ENCODE measurements around the gene KCTD2. TPM values are rescaled to one million over a fixed set of nuclear protein-coding genes. Genes with fewer than 3 reads are reported as not detected.

The KCTD2 gene
- total RNA-seq, 1 experiment from 2014 or later, result 27.8 TPM

DNA sequence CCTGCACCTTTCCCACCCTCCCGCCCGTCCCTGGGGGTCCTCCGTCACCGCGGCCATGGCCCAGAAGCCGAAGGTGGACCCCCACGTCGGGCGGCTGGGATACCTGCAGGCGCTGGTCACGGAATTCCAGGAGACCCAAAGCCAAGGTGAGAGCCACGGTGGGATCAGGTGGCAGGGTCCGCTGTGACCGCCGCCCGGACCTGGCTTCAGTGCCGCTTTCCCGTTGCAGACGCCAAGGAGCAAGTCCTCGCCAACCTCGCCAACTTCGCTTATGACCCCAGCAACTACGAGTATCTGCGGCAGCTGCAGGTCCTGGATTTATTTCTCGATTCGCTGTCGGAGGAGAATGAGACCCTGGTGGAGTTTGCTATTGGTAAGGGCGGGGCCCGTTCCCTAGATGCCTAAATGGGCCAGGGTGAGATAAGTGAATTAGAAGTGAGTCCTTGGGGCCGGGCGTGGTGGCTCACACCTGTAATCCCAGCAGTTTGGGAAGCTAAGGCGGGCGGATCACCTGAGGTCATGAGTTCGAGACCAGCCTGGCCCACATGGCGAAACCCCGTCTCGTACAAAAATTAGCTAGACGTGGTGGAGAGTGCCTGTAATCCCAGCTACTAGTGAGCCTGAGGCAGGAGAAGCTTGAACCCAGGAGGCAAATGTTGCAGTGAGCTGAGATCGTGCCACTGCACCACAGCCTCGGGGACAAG lies 63.4 kb downstream of the KCTD2 start:
- DNase-seq (ENCODE audit: low spot score), result no peak
- in situ Hi-C loops (cut with HindIII; ENCODE audit: low sequenced_read_pairs), result no loop called here

DNA sequence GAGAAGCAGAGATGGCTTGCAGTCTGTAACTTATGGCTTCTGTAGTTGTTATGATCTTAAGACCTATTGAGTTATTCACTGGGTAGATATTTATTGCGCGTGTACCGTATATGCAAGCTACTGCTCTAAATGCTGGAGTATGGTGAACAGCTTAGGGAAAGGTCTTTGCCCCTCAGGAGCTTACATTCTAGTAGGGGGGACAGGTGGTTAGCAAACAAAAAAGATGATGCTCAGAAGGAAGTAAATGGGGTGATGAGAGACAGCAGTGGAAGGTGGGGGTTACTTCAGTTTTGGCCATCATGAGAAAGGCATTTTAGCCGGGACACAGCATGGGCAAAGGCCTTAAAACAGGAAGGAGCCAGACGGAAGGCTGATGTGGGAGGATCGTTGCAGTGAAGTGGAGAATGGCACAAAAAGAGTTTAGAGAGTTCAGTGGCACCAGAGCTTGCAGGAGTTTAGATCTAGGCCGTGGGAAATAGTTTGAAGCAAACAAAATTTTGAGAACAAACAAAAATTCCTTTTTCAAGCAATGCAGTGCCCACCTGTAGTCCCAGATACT lies 64.8 kb downstream of the KCTD2 start:
- in situ Hi-C loops (cut with HindIII; ENCODE audit: low sequenced_read_pairs), result no loop called here

DNA sequence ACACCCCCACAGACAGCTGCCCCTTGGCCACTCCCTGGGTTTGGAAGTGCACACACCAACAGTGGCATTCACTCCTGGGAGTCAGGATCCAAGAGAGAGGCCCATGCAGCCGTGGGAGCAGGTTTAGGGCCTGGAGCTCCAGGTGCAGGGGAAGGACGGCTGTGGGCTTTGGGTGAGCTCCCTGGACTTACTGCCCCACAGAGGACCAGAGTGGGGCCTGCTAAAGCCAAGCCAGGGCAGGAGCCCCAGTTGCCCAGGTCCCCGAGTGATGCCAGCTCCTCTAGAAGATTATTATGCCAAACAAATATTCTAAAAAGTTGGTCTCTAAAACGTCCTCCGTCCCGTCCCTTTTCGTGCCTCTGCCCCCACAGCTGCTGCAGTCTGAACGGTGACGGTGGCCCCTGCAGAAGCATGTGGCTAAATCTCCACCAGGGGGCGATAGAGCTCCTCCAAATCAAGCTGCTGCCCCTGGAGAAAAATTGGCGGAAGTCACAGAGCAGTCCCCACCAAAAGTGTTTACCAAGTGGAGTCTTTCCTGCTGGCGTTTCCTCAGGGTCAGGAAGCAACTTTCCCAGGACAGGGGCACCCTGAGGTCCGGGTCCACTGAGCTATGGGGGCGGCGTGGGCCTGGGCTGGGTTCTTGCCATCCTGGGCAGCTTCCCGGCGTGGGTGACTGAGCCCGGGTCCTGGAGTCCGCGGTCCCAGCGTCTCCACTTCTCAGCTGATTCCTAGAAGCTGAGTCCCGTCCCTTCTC lies 67.0 kb downstream of the KCTD2 start:
- DNase-seq (ENCODE audit: low spot score), result peak; percentile 95
- in situ Hi-C loops (cut with HindIII; ENCODE audit: low sequenced_read_pairs), result no loop called here

More for the DNA sequence above, 64.8 kb downstream of the KCTD2 start:
- no peak for DNase-seq (ENCODE audit: low spot score)

DNA sequence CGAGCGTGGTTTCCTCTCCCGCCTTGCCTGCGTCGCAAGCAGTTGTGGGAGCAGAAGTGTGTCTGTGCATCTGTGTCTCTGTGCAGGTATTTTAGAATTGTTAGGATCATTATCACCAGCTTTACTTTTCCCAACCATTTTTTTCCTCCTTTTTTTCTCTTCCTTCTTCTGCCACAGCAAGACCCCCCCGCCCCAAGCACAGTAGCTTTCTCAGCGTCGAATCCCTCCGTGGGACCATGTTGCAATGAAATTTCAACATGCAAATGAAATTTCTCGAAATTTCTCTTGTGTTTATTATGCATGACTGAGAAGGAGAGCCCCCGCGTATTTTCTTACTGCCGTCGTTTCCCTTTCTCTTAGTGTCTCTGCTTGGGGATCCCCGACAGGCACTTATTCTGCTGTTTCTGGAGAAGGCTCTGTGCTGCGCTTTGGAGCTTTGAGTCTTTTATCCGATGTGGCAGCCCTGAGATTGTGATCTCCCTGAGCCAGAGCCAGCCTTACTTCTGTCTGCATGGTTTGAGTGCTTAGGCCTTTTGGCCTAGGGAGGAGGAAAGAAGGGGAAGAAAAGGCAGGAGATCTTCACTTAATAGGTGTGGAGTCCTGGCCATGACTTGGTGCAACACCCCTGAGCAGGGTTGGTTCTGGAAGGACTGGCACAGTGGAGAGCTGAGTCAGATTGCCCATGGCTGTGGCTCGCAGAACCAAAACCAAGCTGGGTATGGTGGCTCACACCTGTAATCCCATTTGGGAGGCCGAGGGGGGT lies 67.7 kb downstream of the KCTD2 start:
- in situ Hi-C loops (cut with HindIII; ENCODE audit: low sequenced_read_pairs), result no loop called here
- no peak for DNase-seq (ENCODE audit: low spot score)

Other genes starting within 250 kb of the KCTD2 start
- gene GRIN2C, start 187.3 kb upstream of the KCTD2 start, total RNA-seq (2014; rRNA removed; shearing (Covaris generic)), result 0.37 and 1.3 TPM in 2 replicates
- 120 and 154 TPM in 2 replicates for gene FDXR, start 174.2 kb upstream of the KCTD2 start, total RNA-seq (2014; rRNA removed; shearing (Covaris generic))
- not detected in 2 replicates for gene FADS6, start 153.6 kb upstream of the KCTD2 start, total RNA-seq (2014; rRNA removed; shearing (Covaris generic))
- 1.4 and 1.9 TPM in 2 replicates for gene USH1G, start 124.0 kb upstream of the KCTD2 start, total RNA-seq (2014; rRNA removed; shearing (Covaris generic))
- gene OTOP2, start 123.0 kb upstream of the KCTD2 start, total RNA-seq (2014; rRNA removed; shearing (Covaris generic)), result not detected in 2 replicates
- not detected in 2 replicates for gene OTOP3, start 111.3 kb upstream of the KCTD2 start, total RNA-seq (2014; rRNA removed; shearing (Covaris generic))
- 2.1 and 4.7 TPM in 2 replicates for gene HID1, start 74.5 kb upstream of the KCTD2 start, total RNA-seq (2014; rRNA removed; shearing (Covaris generic))
- 21.8 and 24.4 TPM in 2 replicates for gene CDR2L, start 59.6 kb upstream of the KCTD2 start, total RNA-seq (2014; rRNA removed; shearing (Covaris generic))
- gene MRPL58, start 34.6 kb upstream of the KCTD2 start, total RNA-seq (2014; rRNA removed; shearing (Covaris generic)), result 98.4 and 99.0 TPM in 2 replicates
- gene ATP5PD, start 256 bp upstream of the KCTD2 start, total RNA-seq (2014; rRNA removed; shearing (Covaris generic)), result 206 and 238 TPM in 2 replicates
- 11.0 and 25.5 TPM in 2 replicates for gene SLC16A5, start 40.7 kb downstream of the KCTD2 start, total RNA-seq (2014; rRNA removed; shearing (Covaris generic))
- 10.5 and 13.6 TPM in 2 replicates for gene ARMC7, start 62.7 kb downstream of the KCTD2 start, total RNA-seq (2014; rRNA removed; shearing (Covaris generic))
- gene NT5C, start 84.5 kb downstream of the KCTD2 start, total RNA-seq (2014; rRNA removed; shearing (Covaris generic)), result 104 and 142 TPM in 2 replicates
- gene JPT1, start 107.3 kb downstream of the KCTD2 start, total RNA-seq (2014; rRNA removed; shearing (Covaris generic)), result 199 and 235 TPM in 2 replicates
- 142 and 183 TPM in 2 replicates for gene SUMO2, start 135.7 kb downstream of the KCTD2 start, total RNA-seq (2014; rRNA removed; shearing (Covaris generic))
- 80.2 and 86.3 TPM in 2 replicates for gene NUP85, start 158.5 kb downstream of the KCTD2 start, total RNA-seq (2014; rRNA removed; shearing (Covaris generic))
- 16.6 and 25.4 TPM in 2 replicates for gene GGA3, start 214.4 kb downstream of the KCTD2 start, total RNA-seq (2014; rRNA removed; shearing (Covaris generic))
- gene MRPS7, start 214.7 kb downstream of the KCTD2 start, total RNA-seq (2014; rRNA removed; shearing (Covaris generic)), result 87.4 and 107 TPM in 2 replicates
- 12.1 and 15.1 TPM in 2 replicates for gene MIF4GD, start 224.0 kb downstream of the KCTD2 start, total RNA-seq (2014; rRNA removed; shearing (Covaris generic))
- gene SLC25A19, start 242.2 kb downstream of the KCTD2 start, total RNA-seq (2014; rRNA removed; shearing (Covaris generic)), result 14.7 and 15.6 TPM in 2 replicates

All from G401 (cell line).